GM23338 (cell line): Measurements from ENCODE around the gene ATP7A. TPM values are rescaled to one million over a fixed set of nuclear protein-coding genes. Genes with fewer than 3 reads are reported as not detected.

ENCODE experiments used
- ATAC-seq: fragments of 200-7000 bp; cut with Tn5 transposase; 3 replicates; pipeline ENCODE4 v1.9.1; 2020
- DNase-seq: peaks from one replicate; pipeline ENCODE4 v3.0.0-alpha.2; 2015; ENCODE audit warnings: low spot score
- H2AFZ ChIP-seq: fragments of 200-600 bp; sonication (generic); 2 replicates; pipeline ENCODE4 v1.8.0; 2016; ENCODE audit warnings: antibody characterized with exemption, mild to moderate bottlenecking, moderate library complexity
- H3F3A ChIP-seq: fragments of 200-600 bp; sonication (generic); replicated peaks from 2 replicates; pipeline ENCODE4 v1.8.0; 2017; ENCODE audit warnings: antibody characterized with exemption, mixed run types, low read depth
- H3K27ac ChIP-seq: fragments of 200-600 bp; sonication (generic); 2 replicates; pipeline ENCODE4 v1.6.1; 2016; ENCODE audit warnings: low read depth
- H3K27me3 ChIP-seq: fragments of 200-600 bp; sonication (generic); 2 replicates; pipeline ENCODE4 v1.8.0; 2016; ENCODE audit warnings: mild to moderate bottlenecking, mixed run types, moderate library complexity; ENCODE audit not compliant: insufficient read depth
- H3K36me3 ChIP-seq: fragments of 200-600 bp; sonication (generic); 2 replicates; pipeline ENCODE4 v1.8.0; 2016; ENCODE audit warnings: mild to moderate bottlenecking; ENCODE audit not compliant: insufficient read depth
- H3K4me1 ChIP-seq: fragments of 200-600 bp; sonication (generic); 2 replicates; pipeline ENCODE4 v1.8.0; 2016; ENCODE audit warnings: mild to moderate bottlenecking, moderate library complexity; ENCODE audit not compliant: insufficient read depth
- H3K4me2 ChIP-seq: fragments of 200-600 bp; sonication (generic); 2 replicates; pipeline ENCODE4 v1.7.1; 2017; ENCODE audit warnings: mixed run types
- H3K4me3 ChIP-seq: fragments of 200-600 bp; sonication (generic); 2 replicates; pipeline ENCODE4 v1.6.1; 2016; ENCODE audit warnings: mixed run types
- H3K79me2 ChIP-seq: fragments of 200-600 bp; sonication (generic); replicated peaks from 2 replicates; pipeline ENCODE4 v1.8.0; 2017; ENCODE audit warnings: mild to moderate bottlenecking; ENCODE audit not compliant: insufficient read depth
- H3K9me2 ChIP-seq: fragments of 200-600 bp; sonication (generic); 2 replicates; pipeline ENCODE4 v1.8.0; 2017; ENCODE audit not compliant: insufficient read depth
- H4K20me1 ChIP-seq: fragments of 200-600 bp; sonication (generic); replicated peaks from 2 replicates; pipeline ENCODE4 v1.8.0; 2017; ENCODE audit warnings: mild to moderate bottlenecking; ENCODE audit not compliant: insufficient read depth
- H3K27ac Mint-ChIP-seq: 2 replicates; pipeline ENCODE4 v1.8.0; 2020; ENCODE audit warnings: inconsistent platforms, mild to moderate bottlenecking, moderate library complexity, mixed read lengths
- H3K27me3 Mint-ChIP-seq: 3 replicates; pipeline ENCODE4 v1.8.0; 2022; ENCODE audit warnings: low read depth, mild to moderate bottlenecking, moderate library complexity, mixed read lengths, inconsistent platforms; ENCODE audit not compliant: insufficient read depth, poor library complexity
- H3K36me3 Mint-ChIP-seq: 3 replicates; pipeline ENCODE4 v1.8.0; 2021; ENCODE audit warnings: low read depth, mild to moderate bottlenecking, inconsistent platforms, moderate library complexity, mixed read lengths
- H3K4me1 Mint-ChIP-seq: 3 replicates; pipeline ENCODE4 v1.8.0; 2020; ENCODE audit warnings: mild to moderate bottlenecking, inconsistent platforms, mixed read lengths
- H3K4me3 Mint-ChIP-seq: 3 replicates; pipeline ENCODE4 v1.8.0; 2021; ENCODE audit warnings: moderate library complexity, mild to moderate bottlenecking, inconsistent platforms, mixed read lengths
- H3K9me3 Mint-ChIP-seq: 3 replicates; pipeline ENCODE4 v1.8.0; 2020; ENCODE audit warnings: moderate library complexity, mild to moderate bottlenecking, inconsistent platforms, mixed read lengths
- CREB1 ChIP-seq: fragments of 250-450 bp; sonication (Bioruptor Pico); IDR thresholded peaks from 2 replicates; pipeline ENCODE4 v1.5.0; 2020; ENCODE audit warnings: low read depth, mild to moderate bottlenecking, moderate library complexity
- EZH2 ChIP-seq: fragments of 200-600 bp; sonication (generic); IDR thresholded peaks from one replicate; pipeline ENCODE4 v1.8.0; 2017; ENCODE audit warnings: antibody characterized with exemption, mild to moderate bottlenecking, low read depth; ENCODE audit not compliant: unreplicated experiment
- EZH2phosphoT487 ChIP-seq: fragments of 200-600 bp; sonication (generic); IDR thresholded peaks from one replicate; pipeline ENCODE4 v1.8.1; 2018; ENCODE audit warnings: antibody characterized with exemption; ENCODE audit not compliant: unreplicated experiment
- NANOG ChIP-seq: IDR thresholded peaks from 2 replicates; pipeline ENCODE4 v1.6.1; 2016; ENCODE audit warnings: antibody characterized with exemption, borderline replicate concordance
- POLR2AphosphoS5 ChIP-seq: IDR thresholded peaks from 2 replicates; pipeline ENCODE4 v1.6.1; 2016; ENCODE audit warnings: antibody characterized with exemption, low read depth
- polyA plus RNA-seq: library from polyadenylated mRNA; unstranded; fragments of >200 nt; fragmentation: Nextera tagmentation; extraction: Ambion mirVana; gene quantifications from 2 replicates; pipeline ENCODE4 v1.2.1, GENCODE V29; 2016
- total RNA-seq: library from RNA; depleted of rRNA; stranded (reverse); fragments of >200 nt; shearing (Covaris generic); gene quantifications from 2 replicates; pipeline ENCODE4 v1.2.3, GENCODE V29; 2014
- TF ChIP-seq, protein P1 (sequence below): IDR thresholded peaks from one replicate; pipeline ENCODE4 v1.6.1; 2018; ENCODE audit warnings: antibody characterized with exemption; ENCODE audit not compliant: unreplicated experiment
- TF ChIP-seq, protein P2 (sequence below): IDR thresholded peaks from 2 replicates; pipeline ENCODE4 v1.6.1; 2016; ENCODE audit warnings: antibody characterized with exemption

The ATP7A gene
- total and polyA plus RNA-seq, 2 experiments from 2014 or later = 2.2 to 3.1 TPM

DNA sequence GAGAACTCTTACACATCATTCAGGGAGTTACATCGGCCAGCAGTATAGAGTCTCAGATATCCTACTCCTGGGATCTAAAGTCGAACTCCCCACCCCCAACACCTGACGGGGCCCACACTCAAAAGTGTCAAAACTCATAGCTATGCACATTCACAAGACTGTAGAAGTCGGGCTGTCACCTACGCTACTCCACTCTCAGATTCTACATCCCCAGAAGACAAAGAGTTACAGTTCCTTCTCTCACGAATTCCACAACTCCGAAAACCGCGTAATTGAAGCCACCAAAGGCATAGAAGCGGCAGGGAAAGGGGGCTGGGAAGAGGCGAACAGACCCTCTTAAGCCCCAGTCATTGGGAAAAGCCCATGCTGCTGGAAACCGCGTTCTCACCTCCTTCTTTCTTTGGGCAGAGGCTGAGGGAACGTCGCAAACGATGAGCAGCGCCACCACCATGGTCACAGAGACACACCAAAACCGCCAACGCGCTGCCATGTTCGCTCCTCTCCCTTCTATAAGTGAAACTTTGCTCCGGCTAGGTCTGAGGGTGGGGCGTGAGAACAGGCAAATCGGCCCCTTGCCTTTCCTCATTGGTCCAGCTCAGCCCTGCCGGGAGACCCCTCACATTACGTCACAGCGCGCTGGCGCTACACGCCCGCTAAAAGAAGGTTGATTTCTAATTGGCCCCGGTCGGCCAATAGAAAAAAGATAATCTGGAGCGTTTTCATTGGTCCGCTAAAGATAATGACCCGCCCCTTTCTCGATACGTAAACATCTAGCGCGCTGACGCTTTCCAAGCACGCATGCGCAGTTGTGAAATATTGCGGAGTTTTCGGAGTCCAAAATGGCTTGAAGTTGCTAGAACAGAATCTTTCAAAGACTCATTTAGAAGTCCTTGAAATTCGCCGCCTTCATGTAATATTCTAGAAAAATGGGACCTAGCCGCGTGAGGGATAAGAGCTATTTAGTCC is 15.3 kb upstream of the ATP7A start, which contains the start of gene MAGT1:
MAGT1 (minus strand) TSS at position 515 of the 966 bp plus-strand sequence; CDS start at position 490, 25 bp downstream.
- DNase-seq (peak; percentile 95), ATAC-seq (peak; percentile 95)
- Mint-ChIP-seq H3K27me3 (peaks cover 7% of the 10 kb centered on the region), H3K36me3 (peaks cover 8% of the 10 kb centered on the region; the same call in 2 of the 3 replicates), H3K4me1 (no peaks in the 10 kb centered on the region; the same call in 2 of the 3 replicates), H3K9me3 (no peaks in the 10 kb centered on the region), H3K4me3 (peak within 1 kb of the TSS; percentile 95), H3K27ac (peak within 1 kb of the TSS; percentile 99)
- Histone ChIP-seq H2AFZ (no peak within 1 kb of the TSS), H3K27me3 (no peaks in the 10 kb centered on the region), H4K20me1 (no peaks in the 10 kb centered on the region), H3K4me2 (peak within 1 kb of the TSS; percentile 76), H3K4me3 (peak within 1 kb of the TSS; percentile 63), H3K27ac (peak within 1 kb of the TSS; percentile 79), H3K36me3 (no peaks in the 10 kb centered on the region), H3K4me1 (no peaks in the 10 kb centered on the region), H3K79me2 (peaks cover 54% of the 10 kb centered on the region), H3K9me2 (no peaks in the 10 kb centered on the region), H3F3A (no peaks in the 10 kb centered on the region)
- TF ChIP-seq CREB1 (peak; percentile 89), POLR2AphosphoS5 (peak; percentile 91)
- TF ChIP-seq, protein P1, sequence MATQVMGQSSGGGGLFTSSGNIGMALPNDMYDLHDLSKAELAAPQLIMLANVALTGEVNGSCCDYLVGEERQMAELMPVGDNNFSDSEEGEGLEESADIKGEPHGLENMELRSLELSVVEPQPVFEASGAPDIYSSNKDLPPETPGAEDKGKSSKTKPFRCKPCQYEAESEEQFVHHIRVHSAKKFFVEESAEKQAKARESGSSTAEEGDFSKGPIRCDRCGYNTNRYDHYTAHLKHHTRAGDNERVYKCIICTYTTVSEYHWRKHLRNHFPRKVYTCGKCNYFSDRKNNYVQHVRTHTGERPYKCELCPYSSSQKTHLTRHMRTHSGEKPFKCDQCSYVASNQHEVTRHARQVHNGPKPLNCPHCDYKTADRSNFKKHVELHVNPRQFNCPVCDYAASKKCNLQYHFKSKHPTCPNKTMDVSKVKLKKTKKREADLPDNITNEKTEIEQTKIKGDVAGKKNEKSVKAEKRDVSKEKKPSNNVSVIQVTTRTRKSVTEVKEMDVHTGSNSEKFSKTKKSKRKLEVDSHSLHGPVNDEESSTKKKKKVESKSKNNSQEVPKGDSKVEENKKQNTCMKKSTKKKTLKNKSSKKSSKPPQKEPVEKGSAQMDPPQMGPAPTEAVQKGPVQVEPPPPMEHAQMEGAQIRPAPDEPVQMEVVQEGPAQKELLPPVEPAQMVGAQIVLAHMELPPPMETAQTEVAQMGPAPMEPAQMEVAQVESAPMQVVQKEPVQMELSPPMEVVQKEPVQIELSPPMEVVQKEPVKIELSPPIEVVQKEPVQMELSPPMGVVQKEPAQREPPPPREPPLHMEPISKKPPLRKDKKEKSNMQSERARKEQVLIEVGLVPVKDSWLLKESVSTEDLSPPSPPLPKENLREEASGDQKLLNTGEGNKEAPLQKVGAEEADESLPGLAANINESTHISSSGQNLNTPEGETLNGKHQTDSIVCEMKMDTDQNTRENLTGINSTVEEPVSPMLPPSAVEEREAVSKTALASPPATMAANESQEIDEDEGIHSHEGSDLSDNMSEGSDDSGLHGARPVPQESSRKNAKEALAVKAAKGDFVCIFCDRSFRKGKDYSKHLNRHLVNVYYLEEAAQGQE = no peak

GRCh38 chrX:77899081-77899828 is 11.2 kb upstream of the ATP7A start, which contains the start of gene COX7B:
TSS of gene COX7B (plus strand) at chrX:77899468. CDS start at chrX:77899554, 86 bp downstream.
- H3K9me3 Mint-ChIP-seq = no peaks in the 10 kb centered on the region
- H3K79me2 ChIP-seq = peaks cover 41% of the 10 kb centered on the region
- peak; percentile 96 for DNase-seq
- H3K36me3 ChIP-seq = no peaks in the 10 kb centered on the region
- peak within 1 kb of the TSS; percentile 96 for H3K4me3 Mint-ChIP-seq
- no peaks in the 10 kb centered on the region for H3K27me3 ChIP-seq
- H3K27me3 Mint-ChIP-seq = peaks cover 7% of the 10 kb centered on the region
- peak within 1 kb of the TSS; percentile 77 for H3K4me2 ChIP-seq
- H3F3A ChIP-seq = no peaks in the 10 kb centered on the region
- 0 out of 3 replicates have a peak, but pooled peaks cover 3% of the 10 kb centered on the region for H3K4me1 Mint-ChIP-seq
- H3K9me2 ChIP-seq = no peaks in the 10 kb centered on the region
- H3K36me3 Mint-ChIP-seq = peaks cover 33% of the 10 kb centered on the region; the same call in 2 of the 3 replicates
- H2AFZ ChIP-seq = no peak within 1 kb of the TSS
- ATAC-seq = peak; percentile 67
- H3K4me3 ChIP-seq = peak within 1 kb of the TSS; percentile 60
- H3K27ac Mint-ChIP-seq = peak within 1 kb of the TSS; percentile 98
- H3K27ac ChIP-seq = peak within 1 kb of the TSS; percentile 87
- no peaks in the 10 kb centered on the region; the same call in 1 of the 2 replicates for H4K20me1 ChIP-seq
- peaks cover 5% of the 10 kb centered on the region; the same call in 1 of the 2 replicates for H3K4me1 ChIP-seq
- TF ChIP-seq NANOG (no peak), EZH2phosphoT487 (no peak), EZH2 (no peak)
- TF ChIP-seq, protein P2, sequence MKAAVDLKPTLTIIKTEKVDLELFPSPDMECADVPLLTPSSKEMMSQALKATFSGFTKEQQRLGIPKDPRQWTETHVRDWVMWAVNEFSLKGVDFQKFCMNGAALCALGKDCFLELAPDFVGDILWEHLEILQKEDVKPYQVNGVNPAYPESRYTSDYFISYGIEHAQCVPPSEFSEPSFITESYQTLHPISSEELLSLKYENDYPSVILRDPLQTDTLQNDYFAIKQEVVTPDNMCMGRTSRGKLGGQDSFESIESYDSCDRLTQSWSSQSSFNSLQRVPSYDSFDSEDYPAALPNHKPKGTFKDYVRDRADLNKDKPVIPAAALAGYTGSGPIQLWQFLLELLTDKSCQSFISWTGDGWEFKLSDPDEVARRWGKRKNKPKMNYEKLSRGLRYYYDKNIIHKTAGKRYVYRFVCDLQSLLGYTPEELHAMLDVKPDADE = peak; percentile 79
